ENCODE results near the gene C1orf210.

C1orf210 gene

DNA sequence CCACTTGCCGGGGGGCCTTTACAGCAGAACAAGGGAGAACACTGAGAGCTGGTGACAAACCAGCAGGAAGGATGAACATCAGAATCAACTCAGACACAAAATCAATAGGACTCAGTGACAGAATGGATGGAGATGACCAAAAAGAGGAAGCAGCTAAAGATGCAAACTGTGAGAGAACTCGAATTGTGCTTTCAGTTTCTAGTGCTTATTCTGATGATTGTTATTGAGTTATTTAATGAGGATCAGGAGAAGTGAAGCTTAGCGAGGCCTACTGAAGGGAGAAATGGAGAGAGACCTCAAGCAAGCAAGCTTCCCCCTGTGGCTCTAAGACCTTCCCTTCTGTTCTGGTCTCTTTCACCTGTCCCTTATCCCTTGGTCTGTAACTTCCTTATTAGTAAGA is 45.9 kb downstream of the C1orf210 start:
- DNase-seq, result no peak

DNA sequence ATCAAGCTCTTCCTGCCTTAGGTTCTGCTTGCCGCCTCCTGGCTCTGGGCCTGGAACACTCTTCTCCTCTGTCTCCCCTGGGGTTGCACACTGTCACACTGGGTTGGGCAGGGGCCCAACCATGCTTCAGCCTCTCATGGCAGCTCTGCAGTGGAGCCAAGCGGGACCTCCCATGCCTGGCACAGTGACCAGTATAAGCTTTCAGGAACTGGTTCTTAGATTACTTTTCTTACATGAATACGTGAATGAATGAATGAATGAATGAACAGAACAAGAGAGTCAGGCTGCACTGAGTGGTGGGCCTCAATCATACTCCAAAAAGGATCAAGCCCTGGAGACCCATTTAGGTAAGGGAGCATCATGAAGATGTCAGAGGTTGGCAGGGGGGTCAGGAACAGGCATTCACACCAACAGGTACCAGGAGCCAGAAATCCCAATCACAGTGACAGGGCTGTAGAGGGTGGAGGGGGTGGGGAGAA is 46.4 kb downstream of the C1orf210 start:
- DNase-seq, result no peak

DNA sequence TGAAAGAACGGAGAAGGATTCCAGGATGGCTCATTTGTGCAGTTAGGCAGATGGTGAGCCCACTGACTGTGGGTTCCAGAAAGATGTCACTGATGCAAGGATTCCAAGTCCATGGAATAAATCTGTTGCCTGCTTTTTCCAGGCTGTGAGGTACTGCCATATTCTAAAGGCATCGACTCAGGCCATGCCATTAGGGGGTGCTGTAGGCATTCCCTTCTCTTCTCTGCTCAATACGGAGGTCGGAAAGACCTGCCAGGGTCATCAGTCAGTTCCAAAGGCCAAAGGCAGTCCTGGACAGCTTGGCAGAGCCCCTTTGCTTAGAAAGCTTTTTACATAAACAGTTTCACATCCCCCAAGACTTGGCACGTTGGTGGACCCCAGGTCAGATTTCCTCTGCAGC is 47.3 kb downstream of the C1orf210 start:
- no peak for DNase-seq

DNA sequence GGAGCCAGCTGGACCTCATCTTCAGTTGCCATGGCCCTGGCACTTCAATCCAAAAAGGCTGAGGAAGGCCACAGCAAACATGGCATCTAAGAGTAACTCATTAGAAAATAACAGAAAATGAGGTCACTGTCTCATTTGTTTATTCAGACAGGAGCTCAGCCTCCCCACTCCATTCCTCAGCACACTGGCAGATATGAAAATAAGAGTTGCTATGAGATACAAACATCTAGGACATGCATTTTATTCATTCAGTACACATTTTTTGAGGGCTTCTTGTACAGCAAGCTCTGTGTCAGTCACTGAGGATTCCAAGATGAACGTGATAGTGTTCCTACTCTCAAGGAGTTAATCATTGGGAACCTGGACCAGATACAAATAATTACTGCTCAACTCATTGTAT is 48.3 kb downstream of the C1orf210 start:
- no peak for DNase-seq

DNA sequence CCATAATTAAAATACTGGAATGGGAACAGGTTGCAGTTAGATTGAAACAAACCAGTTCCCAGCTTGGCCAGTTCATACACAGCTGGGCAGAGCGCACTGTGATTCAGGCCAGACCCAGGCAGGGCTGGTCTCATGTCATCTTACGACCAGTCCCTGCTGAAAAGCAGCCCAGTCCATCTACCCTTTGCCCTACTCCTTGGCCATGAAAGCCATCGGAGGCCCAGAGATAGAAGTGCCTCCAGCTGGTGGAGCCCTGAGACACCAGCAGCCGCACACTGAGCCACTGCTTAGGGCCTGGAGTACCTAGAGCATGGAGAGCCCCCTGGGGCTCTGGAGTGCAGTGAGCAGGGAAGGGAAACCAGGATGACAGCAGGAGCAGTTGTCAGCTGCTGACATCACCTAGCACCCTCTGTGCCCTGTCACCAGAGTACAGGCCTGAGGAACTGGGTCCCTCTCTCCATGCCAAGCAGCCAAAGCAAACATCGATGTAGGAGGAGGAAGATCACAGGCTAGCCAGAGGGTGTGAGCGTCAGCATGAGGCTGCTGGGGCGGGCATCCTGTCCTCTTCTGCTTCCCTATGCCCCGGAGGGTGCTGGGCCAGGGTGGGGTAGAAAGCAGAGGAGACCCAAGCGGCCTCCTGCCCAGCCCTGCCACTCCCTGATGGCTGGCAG is 49.8 kb downstream of the C1orf210 start:
- no peak for DNase-seq

DNA sequence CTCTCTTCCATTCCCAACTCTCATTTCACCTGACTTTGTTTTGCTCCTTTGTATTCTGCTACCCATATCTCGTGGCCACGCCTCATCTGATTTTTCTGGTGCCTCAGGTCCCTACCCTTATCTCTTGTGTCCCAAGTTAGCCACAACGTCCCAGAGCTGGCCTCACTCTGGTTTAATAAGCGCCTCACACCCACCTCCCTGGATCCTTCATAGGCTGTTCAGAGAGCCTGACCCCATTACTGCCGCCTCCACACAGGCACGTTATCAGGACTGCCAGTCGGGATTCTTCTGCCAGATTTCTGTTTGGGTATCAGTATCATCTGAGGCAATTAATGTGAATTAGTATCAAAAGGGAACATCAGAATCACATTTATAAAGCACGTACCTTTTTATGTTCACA is 50.3 kb downstream of the C1orf210 start:
- no peak for DNase-seq

DNA sequence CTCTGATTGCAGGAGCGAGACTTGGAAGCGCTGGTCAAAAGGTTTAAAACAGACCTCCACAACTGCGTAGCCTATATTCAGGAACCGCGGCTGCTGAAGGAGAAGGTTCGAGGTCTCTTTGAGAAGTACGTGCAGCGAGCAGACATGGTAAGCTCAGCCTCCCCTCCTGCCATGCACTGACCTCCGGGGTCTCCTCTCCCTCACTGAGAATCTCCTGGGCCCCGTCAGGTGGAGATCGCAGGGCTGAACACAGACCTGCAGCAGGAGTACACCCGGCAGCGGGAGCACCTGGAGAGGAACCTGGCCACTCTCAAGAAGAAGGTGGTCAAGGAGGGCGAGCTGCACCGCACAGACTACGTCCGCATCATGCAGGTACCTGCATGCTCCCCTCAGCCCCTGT is 51.1 kb downstream of the C1orf210 start:
- DNase-seq, result no peak

DNA sequence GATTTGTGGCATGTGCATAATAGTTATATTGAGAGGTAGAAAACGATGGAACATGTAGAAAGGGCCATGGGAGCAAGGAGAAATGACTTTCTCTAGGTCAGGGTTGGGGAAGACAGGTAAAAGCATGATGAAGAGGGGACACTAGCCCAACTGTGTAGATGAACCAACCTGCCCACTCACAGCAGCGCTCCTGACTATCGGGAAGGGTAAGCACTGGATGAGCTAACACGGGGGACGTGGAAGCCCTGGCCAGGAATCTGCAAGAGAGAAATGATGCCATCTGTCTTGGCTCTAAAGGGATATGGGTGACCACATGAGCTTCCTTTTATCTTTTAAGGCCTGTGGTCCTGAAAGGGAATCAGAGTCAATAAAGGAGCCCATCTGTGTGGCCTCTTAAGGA is 51.8 kb downstream of the C1orf210 start:
- DNase-seq, result no peak

DNA sequence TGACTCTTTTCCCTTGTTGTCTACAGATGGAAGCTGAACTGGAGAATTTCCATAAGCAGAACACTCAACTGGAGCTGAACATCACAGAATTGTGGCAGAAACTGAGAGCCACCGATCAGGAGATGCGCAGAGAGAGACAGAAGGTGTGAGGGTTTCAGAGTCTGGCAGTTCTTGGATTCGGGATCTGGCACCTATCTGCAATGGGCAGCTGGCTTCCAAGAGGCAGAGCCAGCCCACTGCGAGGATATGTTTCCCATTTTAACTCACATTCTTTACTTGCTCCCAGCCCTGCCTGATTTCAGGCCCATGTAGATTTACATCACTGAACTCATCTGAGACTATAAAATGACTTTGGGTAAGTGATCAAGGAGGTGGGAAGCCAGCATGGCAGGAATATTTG is 52.9 kb downstream of the C1orf210 start:
- DNase-seq, result no peak

DNA sequence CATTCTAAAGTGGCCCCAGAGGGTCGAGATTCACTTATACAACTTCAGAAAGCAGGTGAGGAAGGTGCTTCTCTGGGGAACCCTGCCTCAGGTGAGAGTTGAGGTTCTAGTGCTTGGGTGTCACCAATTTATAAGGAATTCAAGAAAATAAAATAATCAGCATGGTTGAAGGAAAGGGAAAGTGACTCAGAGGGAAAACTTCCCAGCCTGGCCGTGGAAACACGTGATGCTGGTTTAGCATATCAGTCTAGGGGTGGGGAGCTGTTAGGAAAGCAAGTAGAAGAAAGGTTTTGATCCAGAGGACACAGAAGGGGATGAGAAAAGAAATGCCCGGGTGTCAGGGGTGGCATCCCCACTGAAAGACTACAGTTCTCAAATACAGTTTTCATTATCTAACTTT is 53.3 kb downstream of the C1orf210 start:
- no peak for DNase-seq

Measured in activated CD8-positive, alpha-beta memory T cell treated with anti-CD3 and anti-CD28 coated beads, Interleukin-2, amount 50 U/mL, for 4 hours (primary cell).